ENCODE measurements around the gene CASD1.

CASD1 gene

DNA sequence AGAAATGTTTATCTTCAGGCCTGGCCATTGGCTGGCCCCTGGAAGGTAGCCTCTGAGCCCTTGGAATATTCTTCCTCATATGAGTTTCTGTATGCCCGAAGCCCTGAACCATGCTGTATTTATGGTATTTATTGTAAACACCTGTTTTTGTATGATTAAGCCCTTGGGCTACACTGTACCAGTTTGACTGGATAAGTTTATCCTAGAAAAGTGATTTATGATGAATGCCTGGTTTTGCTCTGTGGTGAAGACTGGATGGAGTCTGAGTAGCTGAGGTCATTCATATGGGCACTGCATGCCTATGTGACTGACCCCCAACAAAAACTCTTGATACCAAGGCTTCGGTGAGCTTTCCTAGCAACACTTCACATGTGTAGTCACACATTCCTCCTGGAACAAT is 66.7 kb downstream of the CASD1 start:
- no peak overlapping the region for H3K4me3 ChIP-seq (replicated peaks; ENCODE audit: low read depth, low read length)
- DNase-seq (ENCODE audit: low read depth): no peak
- TF ChIP-seq, protein P1, sequence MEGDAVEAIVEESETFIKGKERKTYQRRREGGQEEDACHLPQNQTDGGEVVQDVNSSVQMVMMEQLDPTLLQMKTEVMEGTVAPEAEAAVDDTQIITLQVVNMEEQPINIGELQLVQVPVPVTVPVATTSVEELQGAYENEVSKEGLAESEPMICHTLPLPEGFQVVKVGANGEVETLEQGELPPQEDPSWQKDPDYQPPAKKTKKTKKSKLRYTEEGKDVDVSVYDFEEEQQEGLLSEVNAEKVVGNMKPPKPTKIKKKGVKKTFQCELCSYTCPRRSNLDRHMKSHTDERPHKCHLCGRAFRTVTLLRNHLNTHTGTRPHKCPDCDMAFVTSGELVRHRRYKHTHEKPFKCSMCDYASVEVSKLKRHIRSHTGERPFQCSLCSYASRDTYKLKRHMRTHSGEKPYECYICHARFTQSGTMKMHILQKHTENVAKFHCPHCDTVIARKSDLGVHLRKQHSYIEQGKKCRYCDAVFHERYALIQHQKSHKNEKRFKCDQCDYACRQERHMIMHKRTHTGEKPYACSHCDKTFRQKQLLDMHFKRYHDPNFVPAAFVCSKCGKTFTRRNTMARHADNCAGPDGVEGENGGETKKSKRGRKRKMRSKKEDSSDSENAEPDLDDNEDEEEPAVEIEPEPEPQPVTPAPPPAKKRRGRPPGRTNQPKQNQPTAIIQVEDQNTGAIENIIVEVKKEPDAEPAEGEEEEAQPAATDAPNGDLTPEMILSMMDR (IDR thresholded peaks at IDR 0.05; ENCODE audit: low read length, missing control alignments): no peak

DNA sequence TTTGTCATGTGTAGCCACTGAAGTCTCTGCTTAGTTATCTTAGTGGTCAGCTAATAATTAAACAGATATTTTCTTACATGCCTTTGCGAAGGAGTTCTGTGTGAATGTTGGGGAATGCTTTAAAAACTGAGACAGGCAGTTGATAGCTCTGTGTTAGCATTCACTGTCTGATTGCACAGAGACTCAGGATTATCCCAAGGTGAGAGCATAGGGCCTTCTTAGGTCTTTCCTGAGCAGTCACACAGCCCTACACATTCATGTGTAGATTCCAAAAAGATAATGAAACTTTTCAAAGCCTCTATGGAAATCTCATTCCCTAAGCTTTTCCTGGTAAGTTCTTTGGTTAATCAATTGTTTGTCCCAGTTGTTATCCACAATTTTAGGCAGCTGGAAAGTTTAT is 67.7 kb downstream of the CASD1 start:
- H3K4me3 ChIP-seq (replicated peaks; ENCODE audit: low read depth, low read length): no peak overlapping the region
- no peak for DNase-seq (ENCODE audit: low read depth)
- TF ChIP-seq, protein P1 (IDR thresholded peaks at IDR 0.05; ENCODE audit: low read length, missing control alignments): no peak

DNA sequence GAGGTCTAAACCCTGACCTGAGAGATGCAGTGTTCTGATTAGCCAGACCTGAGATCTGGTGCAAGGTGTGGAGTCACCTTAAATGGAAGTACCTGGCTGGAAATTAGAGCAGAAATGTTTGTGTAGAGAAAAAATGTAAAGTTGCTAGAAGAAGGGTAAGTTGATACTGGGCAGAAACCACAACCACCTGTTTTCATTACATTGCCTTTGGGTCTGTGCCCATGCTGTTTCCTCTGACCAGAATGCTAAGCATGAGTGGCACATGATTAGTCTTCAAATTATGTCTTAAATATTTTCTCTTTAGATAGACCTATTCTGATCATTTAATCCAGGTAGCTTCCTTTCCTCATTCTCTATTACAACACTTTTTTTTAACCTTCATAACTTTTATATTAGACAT is 69.0 kb downstream of the CASD1 start:
- TF ChIP-seq, protein P1 (IDR thresholded peaks at IDR 0.05; ENCODE audit: low read length, missing control alignments): no peak
- DNase-seq (ENCODE audit: low read depth): no peak
- H3K4me3 ChIP-seq (replicated peaks; ENCODE audit: low read depth, low read length): no peak overlapping the region

DNA sequence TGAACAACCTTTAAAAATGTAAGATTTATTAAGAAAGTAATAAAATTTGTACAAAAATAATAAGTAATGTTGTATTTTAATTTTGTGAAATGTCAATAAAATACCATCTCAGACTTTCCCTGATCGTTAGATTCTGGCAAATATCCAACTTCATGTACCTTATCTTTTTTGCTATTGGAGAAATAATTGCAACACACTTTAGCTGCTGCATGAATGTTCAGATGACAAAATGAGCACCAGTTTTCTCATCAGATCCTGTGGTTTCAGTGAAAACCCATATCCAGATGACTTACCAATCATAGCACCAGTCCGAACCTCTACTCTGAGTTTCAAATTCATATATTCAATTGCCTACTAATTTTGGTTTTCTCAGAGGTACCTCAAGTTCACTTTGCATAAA is 69.9 kb downstream of the CASD1 start:
- TF ChIP-seq, protein P1 (IDR thresholded peaks at IDR 0.05; ENCODE audit: low read length, missing control alignments): no peak
- no peak for DNase-seq (ENCODE audit: low read depth)
- H3K4me3 ChIP-seq (replicated peaks; ENCODE audit: low read depth, low read length): no peak overlapping the region

GRCh38 chr7:94580601-94581000 is 71.0 kb downstream of the CASD1 start:
- no peak overlapping the region for H3K4me3 ChIP-seq (replicated peaks; ENCODE audit: low read depth, low read length)
- peak; percentile 34 for DNase-seq (ENCODE audit: low read depth)
- TF ChIP-seq, protein P1 (IDR thresholded peaks at IDR 0.05; ENCODE audit: low read length, missing control alignments): no peak

DNA sequence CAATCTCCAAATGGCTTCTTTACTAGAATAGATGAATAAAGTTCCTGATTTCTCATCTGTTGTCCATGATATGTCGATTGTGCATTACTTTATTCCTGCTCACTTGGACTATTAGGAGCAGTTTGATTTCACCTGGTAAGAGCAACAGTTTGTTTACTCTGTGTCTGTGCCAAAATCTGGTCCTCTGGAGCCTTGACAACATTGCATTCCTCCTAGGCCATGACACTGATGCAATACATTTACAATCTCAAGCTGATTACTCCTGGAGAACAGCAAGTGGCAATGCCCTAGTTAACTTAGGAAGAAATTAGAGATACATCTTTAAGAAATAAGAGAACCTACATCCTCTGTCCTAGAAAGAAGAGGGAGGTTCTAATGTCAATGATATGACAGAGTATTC is 74.5 kb downstream of the CASD1 start:
- TF ChIP-seq, protein P1 (IDR thresholded peaks at IDR 0.05; ENCODE audit: low read length, missing control alignments): no peak
- no peak overlapping the region for H3K4me3 ChIP-seq (replicated peaks; ENCODE audit: low read depth, low read length)
- DNase-seq (ENCODE audit: low read depth): peak; percentile 46

DNA sequence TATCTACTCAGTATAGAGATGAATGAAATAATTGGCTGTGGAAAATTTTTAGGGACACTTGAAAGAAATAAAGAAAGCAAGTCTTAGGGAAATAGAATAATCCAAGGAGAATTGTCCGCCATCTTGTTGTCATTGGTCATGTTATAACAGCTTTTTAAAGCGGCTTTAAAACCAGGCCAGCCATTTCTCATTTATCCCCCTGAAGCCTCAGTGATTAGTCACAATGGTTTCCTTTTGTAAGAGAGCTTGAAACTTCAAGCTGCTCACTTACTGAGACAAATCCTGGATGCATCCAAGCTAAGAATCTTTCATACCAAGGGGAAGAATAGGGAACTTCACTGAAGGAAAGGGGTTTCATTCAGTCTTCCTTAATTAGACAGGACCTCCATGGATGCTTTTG is 78.5 kb downstream of the CASD1 start:
- H3K4me3 ChIP-seq (replicated peaks; ENCODE audit: low read depth, low read length): no peak overlapping the region
- TF ChIP-seq, protein P1 (IDR thresholded peaks at IDR 0.05; ENCODE audit: low read length, missing control alignments): no peak
- no peak for DNase-seq (ENCODE audit: low read depth)
